Panc1 (cell line): Measurements from ENCODE around the gene NAPA. TPM values are rescaled to one million over a fixed set of nuclear protein-coding genes. Genes with fewer than 3 reads are reported as not detected.

Experiments used
- ATAC-seq: fragments of 200-7000 bp; cut with Tn5 transposase; 2 replicates; pipeline ENCODE4 v1.9.1; 2020; ENCODE audit warnings: mild to moderate bottlenecking, moderate library complexity
- BruUV-seq: library from RNA; stranded (reverse); fragments of 400-500 nt; replicated peaks from 2 replicates; lab custom pipeline; 2021; lab: Mats Ljungman, UMichigan
- CTCF ChIA-PET: fragments of 300-600 bp; sonication (Branson Sonifier 250); formaldehyde crosslinking; loops from one replicate; lab custom pipeline; 2022; ENCODE audit warnings: antibody characterized with exemption; lab: Charles Lee
- POLR2A ChIA-PET: fragments of 300-600 bp; sonication (Branson Sonifier 250); formaldehyde crosslinking; loops from one replicate; lab custom pipeline; 2022; ENCODE audit warnings: antibody characterized with exemption; lab: Charles Lee
- DNase-seq: peaks from one replicate; pipeline ENCODE4 v3.0.0-alpha.2; 2010; ENCODE audit warnings: low read depth, low spot score
- H3K27ac ChIP-seq: 2 replicates; pipeline ENCODE4 v1.5.1; 2011; ENCODE audit warnings: mild to moderate bottlenecking, low read length, inconsistent platforms
- H3K27me3 ChIP-seq: fragments of 200-500 bp; sonication (Bioruptor generic); 2 replicates; pipeline ENCODE4 v1.6.0; 2014; ENCODE audit warnings: low read length, inconsistent platforms; ENCODE audit not compliant: control insufficient read depth, insufficient read depth
- H3K36me3 ChIP-seq: fragments of 200-500 bp; sonication (Bioruptor generic); 2 replicates; pipeline ENCODE4 v1.5.1; 2014; ENCODE audit warnings: inconsistent platforms, mild to moderate bottlenecking, low read length, moderate library complexity; ENCODE audit not compliant: control insufficient read depth, insufficient read depth
- H3K4me1 ChIP-seq: 2 replicates; pipeline ENCODE4 v1.5.1; 2011; ENCODE audit warnings: inconsistent platforms, mild to moderate bottlenecking, low read length, moderate library complexity; ENCODE audit not compliant: control insufficient read depth, insufficient read depth
- H3K4me3 ChIP-seq, 2 experiments: 2 replicates each; pipeline ENCODE4 v1.5.1; 2011 to 2012; ENCODE audit warnings: low read depth in 2 of 2, low read length in 2 of 2, mild to moderate bottlenecking in 2 of 2, inconsistent platforms in 1 of 2, moderate library complexity in 1 of 2
- H3K9me3 ChIP-seq: fragments of 200-500 bp; sonication (Bioruptor generic); 2 replicates; pipeline ENCODE4 v1.5.1; 2014; ENCODE audit warnings: low read depth, mild to moderate bottlenecking, inconsistent platforms, low read length, moderate library complexity; ENCODE audit not compliant: control insufficient read depth, insufficient read depth
- POLR2AphosphoS5 ChIP-seq: IDR thresholded peaks from 2 replicates; pipeline ENCODE4 v1.6.1; 2012; ENCODE audit warnings: mild to moderate bottlenecking, low read depth, low read length, moderate library complexity
- SIN3A ChIP-seq: IDR thresholded peaks from 2 replicates; pipeline ENCODE4 v1.6.1; 2012; ENCODE audit warnings: low read depth, mild to moderate bottlenecking, low read length, moderate library complexity, borderline replicate concordance; ENCODE audit not compliant: insufficient read depth
- TCF7L2 ChIP-seq: IDR thresholded peaks from 2 replicates; pipeline ENCODE4 v1.6.1; 2011; ENCODE audit warnings: mild to moderate bottlenecking, low read depth, low read length, inconsistent platforms
- in situ Hi-C: cut with HindIII; loops from 2 replicates; pipeline ENCODE4 v1.10.0; 2016; ENCODE audit warnings: low sequenced_read_pairs, low pct_unique_long_range_greater_than_20kb
- intact Hi-C: fragments of 100-400 bp; cut with micrococcal nuclease; formaldehyde crosslinking; loops from one replicate; pipeline ENCODE4 v1.10.0; 2022; ENCODE audit not compliant: unreplicated experiment
- total RNA-seq: library from RNA; stranded (reverse); gene quantifications from one replicate; pipeline ENCODE4 v1.2.1, GENCODE V29; 2021; ENCODE audit not compliant: unreplicated experiment
- TF ChIP-seq, protein P1 (sequence below): fragments of 450-650 bp; IDR thresholded peaks from 2 replicates; pipeline ENCODE4 v1.5.1; 2017; ENCODE audit warnings: mild to moderate bottlenecking
- TF ChIP-seq, protein P2 (sequence below), 2 experiments: IDR thresholded peaks; 2 replicates each; pipeline ENCODE4 v1.6.1; 2011 to 2012; ENCODE audit warnings: low read depth in 2 of 2, control low read depth in 1 of 2, low read length in 1 of 2, mild to moderate bottlenecking in 1 of 2, moderate library complexity in 1 of 2; ENCODE audit not compliant: insufficient read depth in 1 of 2

Gene NAPA
- total RNA-seq, 1 experiment from 2014 or later, result 71.0 TPM

DNA sequence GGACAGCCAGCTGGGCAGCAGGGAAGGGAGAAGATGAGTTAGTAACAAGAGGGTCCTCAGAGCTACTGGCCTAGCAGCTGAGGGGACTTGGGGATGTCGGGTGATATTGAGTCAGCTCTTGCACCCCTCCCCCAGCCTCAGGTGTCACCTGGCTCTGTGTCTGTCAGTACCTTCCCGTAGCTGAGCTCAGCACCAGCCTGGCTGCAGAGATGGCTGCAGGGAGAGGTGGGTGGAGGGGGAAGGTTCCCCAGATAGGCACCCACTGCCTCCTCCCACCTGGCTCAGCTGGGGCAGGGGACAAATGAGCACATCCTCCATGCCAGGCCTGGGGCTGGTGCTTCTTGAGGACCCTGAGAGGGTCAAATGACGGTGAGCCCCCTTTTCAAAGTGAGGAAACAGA lies 24.0 kb downstream of the NAPA start:
- ChIA-PET POLR2A (interaction anchor here (0.5 to 0.6 kb wide), 2 partner anchors 110 to 121 kb away, joined by 5 to 7 read pairs; no protein-coding TSS in a partner anchor), CTCF (no interaction called here)
- TF ChIP-seq SIN3A (no peak), TCF7L2 (no peak), POLR2AphosphoS5 (no peak)
- TF ChIP-seq, protein P1, sequence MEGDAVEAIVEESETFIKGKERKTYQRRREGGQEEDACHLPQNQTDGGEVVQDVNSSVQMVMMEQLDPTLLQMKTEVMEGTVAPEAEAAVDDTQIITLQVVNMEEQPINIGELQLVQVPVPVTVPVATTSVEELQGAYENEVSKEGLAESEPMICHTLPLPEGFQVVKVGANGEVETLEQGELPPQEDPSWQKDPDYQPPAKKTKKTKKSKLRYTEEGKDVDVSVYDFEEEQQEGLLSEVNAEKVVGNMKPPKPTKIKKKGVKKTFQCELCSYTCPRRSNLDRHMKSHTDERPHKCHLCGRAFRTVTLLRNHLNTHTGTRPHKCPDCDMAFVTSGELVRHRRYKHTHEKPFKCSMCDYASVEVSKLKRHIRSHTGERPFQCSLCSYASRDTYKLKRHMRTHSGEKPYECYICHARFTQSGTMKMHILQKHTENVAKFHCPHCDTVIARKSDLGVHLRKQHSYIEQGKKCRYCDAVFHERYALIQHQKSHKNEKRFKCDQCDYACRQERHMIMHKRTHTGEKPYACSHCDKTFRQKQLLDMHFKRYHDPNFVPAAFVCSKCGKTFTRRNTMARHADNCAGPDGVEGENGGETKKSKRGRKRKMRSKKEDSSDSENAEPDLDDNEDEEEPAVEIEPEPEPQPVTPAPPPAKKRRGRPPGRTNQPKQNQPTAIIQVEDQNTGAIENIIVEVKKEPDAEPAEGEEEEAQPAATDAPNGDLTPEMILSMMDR, result no peak
- TF ChIP-seq, protein P2, sequence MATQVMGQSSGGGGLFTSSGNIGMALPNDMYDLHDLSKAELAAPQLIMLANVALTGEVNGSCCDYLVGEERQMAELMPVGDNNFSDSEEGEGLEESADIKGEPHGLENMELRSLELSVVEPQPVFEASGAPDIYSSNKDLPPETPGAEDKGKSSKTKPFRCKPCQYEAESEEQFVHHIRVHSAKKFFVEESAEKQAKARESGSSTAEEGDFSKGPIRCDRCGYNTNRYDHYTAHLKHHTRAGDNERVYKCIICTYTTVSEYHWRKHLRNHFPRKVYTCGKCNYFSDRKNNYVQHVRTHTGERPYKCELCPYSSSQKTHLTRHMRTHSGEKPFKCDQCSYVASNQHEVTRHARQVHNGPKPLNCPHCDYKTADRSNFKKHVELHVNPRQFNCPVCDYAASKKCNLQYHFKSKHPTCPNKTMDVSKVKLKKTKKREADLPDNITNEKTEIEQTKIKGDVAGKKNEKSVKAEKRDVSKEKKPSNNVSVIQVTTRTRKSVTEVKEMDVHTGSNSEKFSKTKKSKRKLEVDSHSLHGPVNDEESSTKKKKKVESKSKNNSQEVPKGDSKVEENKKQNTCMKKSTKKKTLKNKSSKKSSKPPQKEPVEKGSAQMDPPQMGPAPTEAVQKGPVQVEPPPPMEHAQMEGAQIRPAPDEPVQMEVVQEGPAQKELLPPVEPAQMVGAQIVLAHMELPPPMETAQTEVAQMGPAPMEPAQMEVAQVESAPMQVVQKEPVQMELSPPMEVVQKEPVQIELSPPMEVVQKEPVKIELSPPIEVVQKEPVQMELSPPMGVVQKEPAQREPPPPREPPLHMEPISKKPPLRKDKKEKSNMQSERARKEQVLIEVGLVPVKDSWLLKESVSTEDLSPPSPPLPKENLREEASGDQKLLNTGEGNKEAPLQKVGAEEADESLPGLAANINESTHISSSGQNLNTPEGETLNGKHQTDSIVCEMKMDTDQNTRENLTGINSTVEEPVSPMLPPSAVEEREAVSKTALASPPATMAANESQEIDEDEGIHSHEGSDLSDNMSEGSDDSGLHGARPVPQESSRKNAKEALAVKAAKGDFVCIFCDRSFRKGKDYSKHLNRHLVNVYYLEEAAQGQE (IDR thresholded peaks at IDR 0.05; ENCODE audit: insufficient read depth in 1 of 2, low read depth in 2 of 2, low read length in 1 of 2), result no peak
- BruUV-seq, result no TSS peak
- intact Hi-C loops (no loop called here), in situ Hi-C loops (no loop called here)
- Histone ChIP-seq H3K36me3 (no peaks in the 10 kb centered on the region), H3K27ac (no peak overlapping the region), H3K4me1 (no peaks in the 10 kb centered on the region; the same call in 1 of the 2 replicates), H3K9me3 (no peaks in the 10 kb centered on the region), H3K4me3 (no peak overlapping the region), H3K27me3 (no peaks in the 10 kb centered on the region)
- ATAC-seq (no peak), DNase-seq (no peak)

GRCh38 chr19:47490031-47490430 lies 24.8 kb downstream of the NAPA start:
- Histone ChIP-seq H3K36me3 (no peaks in the 10 kb centered on the region), H3K4me1 (peaks cover 2% of the 10 kb centered on the region), H3K4me3 (no peak overlapping the region), H3K27ac (no peak overlapping the region), H3K27me3 (no peaks in the 10 kb centered on the region), H3K9me3 (no peaks in the 10 kb centered on the region)
- no peak for ATAC-seq
- intact Hi-C loops, result no loop called here
- in situ Hi-C loops, result no loop called here
- ChIA-PET POLR2A (no interaction called here), CTCF (no interaction called here)
- TF ChIP-seq POLR2AphosphoS5 (no peak), SIN3A (no peak), TCF7L2 (no peak)
- TF ChIP-seq, protein P1, result no peak
- DNase-seq, result no peak
- BruUV-seq, result no TSS peak
